HG02610 (cell line): ENCODE data around the gene ARHGAP26.
A peak's percentile ranks its signal among the peaks of the same experiment; 100 is the strongest.

Experiments used
- ATAC-seq: cut with Tn5 transposase; IDR thresholded peaks from one replicate; pipeline ENCODE4 v1.9.1; 2021; ENCODE audit warnings: mild to moderate bottlenecking, moderate library complexity; ENCODE audit not compliant: unreplicated experiment

The ARHGAP26 gene

DNA sequence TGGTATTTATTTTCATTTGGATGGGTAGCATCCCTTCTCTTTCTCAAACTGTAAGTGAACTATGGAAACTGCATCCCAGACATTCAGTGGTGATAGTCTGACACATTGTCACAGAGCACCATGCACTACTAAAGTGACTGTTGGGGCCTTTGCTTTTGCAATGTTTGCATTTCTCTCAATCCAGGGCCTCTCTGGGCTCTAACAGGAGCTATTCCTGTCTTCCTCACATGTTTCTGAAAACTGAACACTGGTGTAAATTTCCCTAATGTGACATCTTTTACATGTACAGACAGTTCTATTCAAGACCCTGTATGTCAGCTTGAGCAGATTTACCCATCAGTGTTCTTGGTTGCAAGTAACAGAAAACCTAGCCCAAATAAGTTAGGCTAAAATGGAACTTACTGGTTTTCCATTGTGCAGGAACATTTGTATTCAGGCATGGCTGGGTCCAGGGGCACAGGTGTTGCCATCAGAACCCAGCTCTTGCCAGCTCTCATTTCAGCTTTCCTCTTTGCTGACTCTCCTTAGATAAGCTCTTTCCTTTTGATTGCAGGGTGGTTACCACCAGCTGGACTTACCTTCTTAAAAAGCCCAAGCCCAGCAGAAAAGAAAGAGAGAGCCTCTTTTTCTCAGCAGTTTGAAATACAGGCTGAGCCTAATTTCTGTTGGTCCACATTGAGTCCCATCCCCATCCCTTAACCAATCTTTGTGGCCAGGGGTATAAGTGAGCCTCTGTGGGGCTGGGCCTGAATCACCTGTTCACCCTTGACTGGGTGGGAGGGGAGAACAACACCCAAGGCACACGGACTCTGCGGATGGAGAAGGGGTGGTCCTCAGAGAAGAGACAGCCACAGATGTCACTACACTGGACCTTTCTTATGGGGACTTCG, 399.0 kb downstream of the ARHGAP26 start:
- no peak for ATAC-seq

DNA sequence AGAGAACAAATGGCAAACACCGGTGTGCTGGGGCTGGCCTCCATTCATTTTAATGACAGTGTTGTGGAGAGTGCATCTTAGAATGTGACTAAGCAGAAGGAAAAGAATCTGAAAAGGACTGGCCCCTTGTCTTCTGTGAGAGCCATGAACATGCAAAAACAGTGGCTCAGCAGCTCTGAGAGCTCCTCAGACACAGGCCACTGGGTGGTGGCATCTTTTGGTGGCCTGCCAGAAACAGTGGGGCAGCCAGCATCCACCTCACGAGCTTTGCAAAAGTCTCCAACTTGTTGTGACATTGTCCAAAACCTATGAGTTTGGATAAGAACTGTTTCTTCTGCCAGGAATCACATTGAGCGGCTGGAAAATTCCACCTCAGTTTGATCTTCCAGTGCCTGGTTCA, 399.9 kb downstream of the ARHGAP26 start:
- no peak for ATAC-seq

DNA sequence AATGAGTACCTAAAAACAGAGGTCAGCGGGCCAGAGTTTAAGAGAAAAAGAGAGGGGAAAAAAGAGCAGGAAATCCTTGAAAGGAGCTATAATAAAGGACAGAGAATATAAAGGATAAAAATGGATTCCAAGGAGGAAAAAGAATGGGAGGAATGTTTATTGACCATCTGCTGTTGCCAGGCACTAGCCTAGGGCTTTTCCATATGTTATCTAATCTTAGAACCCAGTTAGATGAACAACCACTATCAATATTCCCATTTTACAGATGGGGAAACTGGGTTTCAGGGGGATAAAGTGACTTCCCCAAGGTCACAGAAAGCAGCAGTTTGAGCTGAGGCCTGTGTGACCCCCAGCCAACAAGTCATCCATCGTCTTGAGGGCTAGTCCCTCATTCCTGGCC, 400.8 kb downstream of the ARHGAP26 start:
- ATAC-seq, result no peak

GRCh38 chr5:143172739-143173138, 402.6 kb downstream of the ARHGAP26 start:
- no peak for ATAC-seq

- no peak for ATAC-seq
These were observed 403.1 kb downstream of the ARHGAP26 start for GRCh38 chr5:143173139-143173889.

GRCh38 chr5:143174714-143175398, 404.7 kb downstream of the ARHGAP26 start:
- peak; percentile 89 for ATAC-seq

GRCh38 chr5:143176048-143176447, 405.9 kb downstream of the ARHGAP26 start:
- ATAC-seq, result no peak

- ATAC-seq, result no peak
These were observed 407.2 kb downstream of the ARHGAP26 start for GRCh38 chr5:143177263-143177983.

GRCh38 chr5:143179126-143179740, 409.1 kb downstream of the ARHGAP26 start:
- no peak for ATAC-seq

DNA sequence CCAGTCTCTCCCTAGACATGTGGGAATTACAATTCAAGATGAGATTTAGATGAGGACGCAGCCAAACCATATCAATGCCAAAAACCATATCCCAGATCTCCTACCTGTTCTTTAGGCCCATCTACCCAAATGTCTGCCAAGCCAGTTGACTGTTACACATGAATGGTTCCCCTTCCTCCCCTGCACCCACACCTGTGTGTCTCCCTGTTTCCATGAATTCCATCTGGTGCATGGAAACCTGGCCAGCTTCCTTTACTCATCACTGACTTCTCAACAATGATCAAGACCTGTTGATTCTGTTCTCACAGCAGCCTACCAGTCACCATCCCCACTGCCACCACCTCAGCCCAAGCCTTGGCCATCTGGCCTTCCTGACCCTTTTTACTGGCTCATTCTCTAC, 410.6 kb downstream of the ARHGAP26 start:
- no peak for ATAC-seq

GRCh38 chr5:143181173-143181572, 411.0 kb downstream of the ARHGAP26 start:
- no peak for ATAC-seq

DNA sequence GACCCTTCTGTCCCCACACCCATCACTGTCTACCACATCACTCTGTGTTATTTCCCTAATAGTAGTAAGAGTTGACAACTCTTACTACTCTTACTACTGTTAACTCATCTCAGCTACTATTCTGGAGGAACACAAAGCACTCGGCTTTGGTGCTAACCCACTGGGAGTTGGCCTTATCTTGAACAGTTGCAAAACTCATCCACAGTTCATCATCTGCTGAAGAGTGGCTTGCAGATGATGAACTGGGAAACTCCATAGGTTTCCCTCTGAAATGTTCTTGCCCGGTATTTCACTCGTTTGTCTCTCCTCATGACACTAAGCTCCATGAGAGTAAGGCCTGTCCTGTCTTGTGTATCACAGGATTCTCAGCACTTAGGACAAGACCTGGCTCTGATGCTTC, 411.9 kb downstream of the ARHGAP26 start:
- ATAC-seq, result no peak

DNA sequence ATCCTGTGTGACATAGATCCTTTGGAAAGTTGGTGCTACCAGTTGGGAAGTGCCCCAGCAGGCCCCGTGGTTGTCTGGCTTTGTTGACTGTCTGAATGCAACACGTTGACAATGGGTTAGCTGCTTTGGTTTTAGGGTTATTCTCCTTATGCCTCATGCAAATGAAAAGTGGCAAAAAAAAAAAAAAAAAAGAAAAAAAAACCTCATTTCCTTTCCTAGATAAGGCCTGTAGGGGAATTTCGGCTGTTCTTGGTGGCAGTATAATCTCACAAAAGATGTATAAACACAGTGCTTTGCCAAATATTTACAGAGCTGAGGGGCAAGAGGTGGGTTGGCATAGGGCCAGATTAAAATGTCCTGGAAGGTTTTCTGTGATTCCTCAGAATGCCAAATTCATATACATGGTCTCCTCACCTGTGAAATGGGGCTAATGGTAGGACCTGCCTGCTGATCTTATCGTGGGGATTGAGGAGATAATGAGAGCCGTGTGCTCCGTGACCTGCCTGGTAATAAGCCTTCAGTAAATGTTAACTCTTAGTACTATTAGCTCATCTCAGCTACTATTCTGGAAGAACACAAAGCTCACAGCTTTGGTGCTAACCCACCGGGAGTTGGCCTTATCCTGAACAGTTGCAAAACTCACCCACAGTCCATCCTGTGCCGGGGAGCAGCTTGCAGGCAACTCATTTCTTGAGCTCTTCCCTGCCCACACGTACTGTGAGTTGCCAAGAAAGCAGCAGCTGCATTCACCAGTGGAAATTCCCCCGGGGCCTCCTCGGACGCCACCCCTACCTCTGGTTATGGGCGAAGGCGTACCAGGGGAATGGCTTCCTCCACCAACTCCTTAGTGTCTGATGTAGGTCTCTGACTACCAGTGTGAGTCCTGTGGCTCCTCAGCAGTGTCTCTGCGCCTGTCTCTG, 413.0 kb downstream of the ARHGAP26 start:
- ATAC-seq, result peak; percentile 74

DNA sequence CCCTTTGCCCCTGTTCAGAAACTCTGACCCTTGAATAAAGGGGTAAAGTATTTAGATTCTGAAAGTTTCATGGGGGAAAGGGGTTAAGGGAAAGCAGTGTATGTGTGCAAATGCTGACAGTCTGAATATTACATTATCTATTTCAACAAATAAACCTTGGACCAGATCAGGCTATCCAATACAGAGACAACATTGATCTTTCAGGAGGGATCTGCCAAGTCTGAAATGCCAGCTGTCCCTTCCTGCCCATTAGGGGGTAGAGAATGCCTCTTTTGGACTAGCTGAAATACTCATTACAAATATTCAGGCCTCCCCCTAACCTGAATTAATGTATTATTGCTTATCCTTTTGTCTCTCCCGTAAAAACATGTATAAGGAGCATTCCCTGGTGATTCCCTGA, 413.8 kb downstream of the ARHGAP26 start:
- no peak for ATAC-seq

DNA sequence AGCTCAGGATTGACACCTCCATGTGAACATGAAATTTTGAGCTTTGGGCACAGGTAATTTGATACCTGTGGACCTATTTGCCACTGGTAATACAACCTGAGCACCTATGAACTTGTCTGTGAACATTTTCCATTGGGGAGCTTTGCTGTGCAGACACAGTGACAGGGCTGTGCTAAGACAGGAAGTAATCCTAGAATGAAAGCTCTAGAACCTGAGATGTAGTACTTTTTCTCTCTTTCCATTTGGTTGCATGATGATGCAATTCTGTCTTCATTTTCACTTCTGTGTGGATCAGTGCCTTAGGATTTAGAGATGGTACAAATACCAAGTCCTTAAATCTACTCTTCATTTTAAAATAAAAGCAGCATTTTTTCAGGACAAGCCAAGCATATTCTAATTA, 416.4 kb downstream of the ARHGAP26 start:
- ATAC-seq, result no peak

GRCh38 chr5:143187495-143187894, 417.3 kb downstream of the ARHGAP26 start:
- peak; percentile 21 for ATAC-seq

- peak; percentile 37 for ATAC-seq
These were observed 417.9 kb downstream of the ARHGAP26 start for GRCh38 chr5:143188083-143188482.

- ATAC-seq, result peak; percentile 38
These were observed 418.5 kb downstream of the ARHGAP26 start for GRCh38 chr5:143188692-143189091.

- no peak for ATAC-seq
These were observed 420.2 kb downstream of the ARHGAP26 start for GRCh38 chr5:143190260-143190810.
